GM13977 (cell line): ENCODE measurements around the gene PCYT1B.
A peak's percentile ranks its signal among the peaks of the same experiment; 100 is the strongest.

Source experiments
- DNase-seq: peaks from one replicate; pipeline ENCODE4 v3.0.0; 2012; ENCODE audit warnings: low spot score
- in situ Hi-C: fragments of 300-500 bp; cut with MboI; formaldehyde crosslinking; loops from one replicate; pipeline ENCODE4 v1.12.0; 2022; ENCODE audit warnings: low sequenced_read_pairs, low pct_unique_long_range_greater_than_20kb, mixed read lengths, inconsistent platforms; ENCODE audit not compliant: unreplicated experiment
- TF ChIP-seq, protein P1 (sequence below): IDR thresholded peaks from 2 replicates; pipeline ENCODE4 v1.5.1; 2012; ENCODE audit warnings: mild to moderate bottlenecking, control low read depth; ENCODE audit not compliant: insufficient read depth; ENCODE audit errors: extremely low read depth, missing control alignments

PCYT1B gene

DNA sequence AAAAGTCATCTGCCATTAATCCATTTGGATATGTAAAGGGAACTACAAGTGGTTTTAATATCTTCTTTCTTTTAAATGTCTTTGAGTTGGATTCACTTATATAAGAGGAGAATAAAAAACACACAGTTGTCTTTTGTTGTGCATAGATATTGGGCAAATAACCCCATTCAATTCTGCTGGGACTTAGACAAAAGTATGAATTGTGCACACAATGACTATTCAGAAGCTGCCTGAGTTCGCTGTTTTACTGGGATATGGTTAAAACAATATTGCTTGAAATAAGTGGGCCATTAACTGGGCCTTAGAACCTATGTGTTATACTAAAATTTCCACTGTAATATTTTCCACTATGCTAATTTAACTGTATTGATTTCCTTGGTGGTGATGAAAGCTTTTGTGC is 71.7 kb downstream of the PCYT1B start:
- TF ChIP-seq, protein P1, sequence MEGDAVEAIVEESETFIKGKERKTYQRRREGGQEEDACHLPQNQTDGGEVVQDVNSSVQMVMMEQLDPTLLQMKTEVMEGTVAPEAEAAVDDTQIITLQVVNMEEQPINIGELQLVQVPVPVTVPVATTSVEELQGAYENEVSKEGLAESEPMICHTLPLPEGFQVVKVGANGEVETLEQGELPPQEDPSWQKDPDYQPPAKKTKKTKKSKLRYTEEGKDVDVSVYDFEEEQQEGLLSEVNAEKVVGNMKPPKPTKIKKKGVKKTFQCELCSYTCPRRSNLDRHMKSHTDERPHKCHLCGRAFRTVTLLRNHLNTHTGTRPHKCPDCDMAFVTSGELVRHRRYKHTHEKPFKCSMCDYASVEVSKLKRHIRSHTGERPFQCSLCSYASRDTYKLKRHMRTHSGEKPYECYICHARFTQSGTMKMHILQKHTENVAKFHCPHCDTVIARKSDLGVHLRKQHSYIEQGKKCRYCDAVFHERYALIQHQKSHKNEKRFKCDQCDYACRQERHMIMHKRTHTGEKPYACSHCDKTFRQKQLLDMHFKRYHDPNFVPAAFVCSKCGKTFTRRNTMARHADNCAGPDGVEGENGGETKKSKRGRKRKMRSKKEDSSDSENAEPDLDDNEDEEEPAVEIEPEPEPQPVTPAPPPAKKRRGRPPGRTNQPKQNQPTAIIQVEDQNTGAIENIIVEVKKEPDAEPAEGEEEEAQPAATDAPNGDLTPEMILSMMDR, result no peak
- in situ Hi-C loops, result no loop called here

DNA sequence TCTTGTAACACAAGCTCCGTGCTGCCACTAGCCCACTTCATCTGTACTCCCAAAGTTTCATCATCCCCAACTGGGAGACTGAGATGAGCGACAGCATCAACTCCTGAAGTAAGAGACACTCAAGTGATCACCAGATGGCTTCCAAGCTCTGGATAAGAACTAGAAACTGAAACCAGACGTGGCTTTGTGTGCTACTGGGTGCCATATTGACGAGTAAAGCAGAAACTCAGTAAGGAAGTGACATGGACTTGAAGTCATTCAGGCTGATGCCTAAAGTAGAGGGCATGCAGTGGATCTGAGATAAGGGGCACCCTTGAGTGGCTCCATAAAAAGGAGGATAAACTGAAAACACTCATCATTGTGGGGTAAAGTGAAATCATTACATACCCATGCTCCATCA is 72.4 kb downstream of the PCYT1B start:
- no peak for DNase-seq
- TF ChIP-seq, protein P1, result no peak
- in situ Hi-C loops, result no loop called here

More for the DNA sequence above, 71.7 kb downstream of the PCYT1B start:
- no peak for DNase-seq

DNA sequence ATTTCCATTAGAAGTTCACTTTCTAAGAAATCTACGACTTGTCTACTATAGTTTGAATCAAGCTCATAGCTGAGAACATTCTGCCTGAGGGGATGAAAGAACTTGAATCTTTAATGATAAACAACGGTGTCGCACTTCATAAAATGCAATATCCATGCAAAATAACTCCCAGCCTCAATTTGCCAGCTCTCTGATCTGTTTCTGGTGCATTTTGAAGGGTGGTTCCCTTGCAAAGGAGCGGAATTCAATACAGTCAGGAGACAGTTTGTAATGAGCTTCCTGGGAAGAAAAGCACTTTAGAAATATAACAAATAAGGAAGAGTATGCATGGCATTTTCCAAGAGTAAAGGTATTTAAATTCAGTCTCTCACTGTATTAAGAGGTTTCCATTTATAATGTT is 80.0 kb downstream of the PCYT1B start:
- no peak for DNase-seq
- TF ChIP-seq, protein P1, result no peak
- in situ Hi-C loops, result no loop called here

DNA sequence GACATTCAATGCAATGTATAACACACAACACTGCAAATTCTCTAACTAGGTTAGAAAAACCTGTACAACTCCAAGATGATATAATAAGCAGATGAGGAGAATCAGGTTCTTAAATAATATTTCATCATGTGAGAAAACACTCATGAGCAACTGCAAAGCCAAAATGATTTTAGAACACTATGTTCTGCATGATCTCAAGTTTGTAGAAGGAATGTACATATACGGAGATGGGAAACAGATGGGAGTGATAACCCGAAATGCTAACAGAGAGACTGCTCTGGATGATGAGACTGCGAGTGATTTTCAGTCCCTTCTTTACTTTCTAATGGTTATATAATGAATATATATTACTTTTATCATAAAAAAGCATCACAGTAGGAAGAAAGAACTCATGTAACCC is 80.9 kb downstream of the PCYT1B start:
- DNase-seq, result no peak
- TF ChIP-seq, protein P1, result no peak
- in situ Hi-C loops, result no loop called here

DNA sequence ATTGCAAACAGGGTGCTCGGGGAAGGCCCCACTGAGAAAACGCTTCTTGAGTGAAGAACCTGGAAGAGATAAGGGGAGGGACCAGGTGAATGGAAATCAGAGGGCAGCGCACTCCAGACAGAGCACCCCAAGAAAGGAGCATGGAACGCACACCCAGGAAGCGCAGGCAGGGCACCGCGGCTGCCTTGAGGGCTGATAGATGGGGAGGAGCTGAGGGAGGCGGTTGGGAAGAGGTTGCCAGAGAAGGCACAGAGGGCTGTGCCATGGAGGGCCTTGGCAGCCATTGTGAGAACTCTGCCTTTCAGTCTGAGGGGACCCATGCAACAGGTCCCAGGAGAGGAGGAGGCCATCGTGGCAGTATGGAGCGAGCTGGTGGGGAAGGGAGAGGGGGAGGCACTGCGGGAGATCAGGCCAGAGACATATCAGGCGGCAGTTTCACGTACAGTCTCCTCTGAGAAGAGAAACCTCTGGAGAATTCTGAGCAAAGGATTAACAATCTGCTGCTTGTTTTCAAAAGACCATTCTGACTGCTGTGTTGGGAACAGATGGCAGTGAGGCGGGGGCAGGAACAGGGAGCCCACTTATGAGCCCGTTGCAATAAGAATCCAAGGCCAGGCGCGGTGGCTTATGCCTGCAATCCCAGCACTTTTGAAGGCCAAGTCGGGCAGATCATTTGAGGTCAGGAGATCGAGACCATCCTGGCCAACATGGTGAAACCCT is 83.7 kb downstream of the PCYT1B start:
- in situ Hi-C loops, result no loop called here
- TF ChIP-seq, protein P1, result no peak
- DNase-seq, result no peak

DNA sequence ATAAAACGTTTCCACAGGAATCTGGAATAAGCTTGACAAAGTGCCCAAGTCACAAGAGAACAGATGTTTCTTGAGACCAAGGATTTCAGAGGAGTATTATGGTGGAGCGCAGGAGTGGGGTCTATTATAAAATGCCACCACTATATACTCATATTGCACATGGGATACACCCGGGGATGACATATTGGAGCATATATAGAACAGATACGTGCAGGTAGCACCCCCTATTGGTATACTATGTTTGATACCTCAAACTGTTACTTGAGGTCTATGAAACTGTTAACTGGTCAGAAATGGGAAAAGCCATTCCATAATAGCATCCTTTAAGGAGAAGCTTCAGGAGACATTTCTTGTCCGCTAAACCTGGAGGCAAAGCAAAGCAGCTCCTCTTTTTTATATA is 86.0 kb downstream of the PCYT1B start:
- peak; percentile 51 for DNase-seq
- in situ Hi-C loops, result no loop called here
- TF ChIP-seq, protein P1, result peak; percentile 25
